HG03354 (cell line): ENCODE data around the gene MAMSTR.

Source experiments
- ATAC-seq: cut with Tn5 transposase; IDR thresholded peaks from one replicate; pipeline ENCODE4 v1.9.1; 2021; ENCODE audit warnings: mild to moderate bottlenecking; ENCODE audit not compliant: unreplicated experiment, poor library complexity, severe bottlenecking

MAMSTR gene

GRCh38 chr19:48670699-48671445, 48.7 kb downstream of the MAMSTR start:
- no peak for ATAC-seq

DNA sequence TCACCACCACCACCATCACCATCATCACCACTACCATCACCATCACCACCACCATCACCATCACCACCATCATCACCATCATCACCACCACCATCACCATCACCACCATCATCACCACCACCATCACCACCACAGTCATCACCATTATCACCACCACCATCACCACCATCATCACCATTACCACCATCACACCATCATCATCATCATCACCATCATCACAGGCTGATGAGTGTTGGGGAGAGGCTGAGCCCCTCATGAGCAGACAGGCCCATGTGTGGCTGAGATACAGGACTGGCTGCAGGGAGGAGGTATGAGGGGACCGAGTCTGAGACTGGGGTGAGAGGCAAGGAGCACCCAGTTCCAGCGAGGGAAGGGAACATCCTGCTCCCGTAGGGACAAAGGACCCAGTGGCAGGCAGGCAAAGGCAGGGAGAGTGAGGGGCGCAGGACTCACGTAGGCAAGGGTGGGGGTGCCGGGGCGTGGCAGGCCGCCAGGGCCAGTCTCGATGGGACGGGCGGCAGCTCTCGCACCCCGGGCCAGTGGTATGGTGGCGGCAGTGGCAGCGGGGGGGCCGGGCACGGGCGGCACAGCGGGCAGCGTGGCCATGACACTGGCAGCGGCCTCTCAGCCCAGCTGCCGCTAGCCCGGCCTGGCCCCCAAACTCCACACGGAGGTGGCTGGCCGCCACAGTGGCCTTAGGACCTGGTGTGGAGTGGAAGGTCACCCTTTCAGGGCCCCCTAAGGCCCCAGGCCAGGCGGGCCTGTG, 49.4 kb downstream of the MAMSTR start:
- ATAC-seq: no peak

- ATAC-seq: no peak
These were observed 50.8 kb downstream of the MAMSTR start for GRCh38 chr19:48668761-48669160.

GRCh38 chr19:48668332-48668731, 51.2 kb downstream of the MAMSTR start:
- no peak for ATAC-seq

- no peak for ATAC-seq
These were observed 53.7 kb downstream of the MAMSTR start for GRCh38 chr19:48665786-48666185.

- ATAC-seq: no peak
These were observed 55.0 kb downstream of the MAMSTR start for GRCh38 chr19:48664476-48664875.

DNA sequence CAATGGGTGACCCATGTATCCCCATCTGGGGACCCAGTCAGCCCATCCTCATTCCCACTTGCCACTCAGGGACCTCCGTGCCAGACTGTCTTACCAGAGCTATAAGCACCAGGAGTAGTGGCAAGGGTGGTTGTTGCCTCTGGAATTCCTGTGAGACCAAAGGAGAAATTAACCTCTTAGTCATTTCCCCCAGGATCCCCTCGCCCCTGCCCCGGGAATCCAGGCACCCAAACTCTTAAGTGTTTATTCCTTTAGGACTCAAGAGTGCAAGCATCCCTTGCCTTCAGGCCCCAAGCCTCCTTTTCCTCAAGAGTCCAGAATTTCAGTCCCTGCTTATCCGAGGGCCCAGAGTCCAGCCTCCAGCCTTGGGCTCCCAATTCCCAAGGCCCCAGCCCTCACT, 55.9 kb downstream of the MAMSTR start:
- ATAC-seq: no peak
